ENCODE data around the gene HIBADH. TPM values are rescaled to one million over a fixed set of nuclear protein-coding genes. Genes with fewer than 3 reads are reported as not detected.

The HIBADH gene
- total RNA-seq, 1 experiment from 2014 or later = 31.2 TPM

GRCh38 chr7:27671675-27672074 is 9.0 kb upstream of the HIBADH start:
- Histone ChIP-seq H3K27me3 (ENCODE audit: control insufficient read depth, insufficient read depth, low read length) (no peaks in the 10 kb centered on the region), H3K9me3 (ENCODE audit: control insufficient read depth, insufficient read depth, low read depth, low read length) (no peaks in the 10 kb centered on the region), H3K36me3 (ENCODE audit: control insufficient read depth, insufficient read depth, low read length) (no peaks in the 10 kb centered on the region), H3K4me3 (ENCODE audit: low read depth in 2 of 2, low read length in 2 of 2) (no peak overlapping the region), H3K27ac (ENCODE audit: low read length) (no peak overlapping the region), H3K4me1 (ENCODE audit: control insufficient read depth, insufficient read depth, low read length) (no peaks in the 10 kb centered on the region)
- ChIA-PET CTCF (no interaction called here), POLR2A (no interaction called here)
- in situ Hi-C loops (cut with HindIII; ENCODE audit: low pct_unique_long_range_greater_than_20kb, low sequenced_read_pairs) = no loop called here
- intact Hi-C loops (cut with micrococcal nuclease; ENCODE audit: unreplicated experiment) = no loop called here
- no TSS peak for BruUV-seq (replicated peaks)
- DNase-seq (ENCODE audit: low read depth, low spot score) (no peak), ATAC-seq (no peak)
- TF ChIP-seq TCF7L2 (IDR thresholded peaks at IDR 0.05; ENCODE audit: low read depth, low read length) = no peak
- TF ChIP-seq, protein P1, sequence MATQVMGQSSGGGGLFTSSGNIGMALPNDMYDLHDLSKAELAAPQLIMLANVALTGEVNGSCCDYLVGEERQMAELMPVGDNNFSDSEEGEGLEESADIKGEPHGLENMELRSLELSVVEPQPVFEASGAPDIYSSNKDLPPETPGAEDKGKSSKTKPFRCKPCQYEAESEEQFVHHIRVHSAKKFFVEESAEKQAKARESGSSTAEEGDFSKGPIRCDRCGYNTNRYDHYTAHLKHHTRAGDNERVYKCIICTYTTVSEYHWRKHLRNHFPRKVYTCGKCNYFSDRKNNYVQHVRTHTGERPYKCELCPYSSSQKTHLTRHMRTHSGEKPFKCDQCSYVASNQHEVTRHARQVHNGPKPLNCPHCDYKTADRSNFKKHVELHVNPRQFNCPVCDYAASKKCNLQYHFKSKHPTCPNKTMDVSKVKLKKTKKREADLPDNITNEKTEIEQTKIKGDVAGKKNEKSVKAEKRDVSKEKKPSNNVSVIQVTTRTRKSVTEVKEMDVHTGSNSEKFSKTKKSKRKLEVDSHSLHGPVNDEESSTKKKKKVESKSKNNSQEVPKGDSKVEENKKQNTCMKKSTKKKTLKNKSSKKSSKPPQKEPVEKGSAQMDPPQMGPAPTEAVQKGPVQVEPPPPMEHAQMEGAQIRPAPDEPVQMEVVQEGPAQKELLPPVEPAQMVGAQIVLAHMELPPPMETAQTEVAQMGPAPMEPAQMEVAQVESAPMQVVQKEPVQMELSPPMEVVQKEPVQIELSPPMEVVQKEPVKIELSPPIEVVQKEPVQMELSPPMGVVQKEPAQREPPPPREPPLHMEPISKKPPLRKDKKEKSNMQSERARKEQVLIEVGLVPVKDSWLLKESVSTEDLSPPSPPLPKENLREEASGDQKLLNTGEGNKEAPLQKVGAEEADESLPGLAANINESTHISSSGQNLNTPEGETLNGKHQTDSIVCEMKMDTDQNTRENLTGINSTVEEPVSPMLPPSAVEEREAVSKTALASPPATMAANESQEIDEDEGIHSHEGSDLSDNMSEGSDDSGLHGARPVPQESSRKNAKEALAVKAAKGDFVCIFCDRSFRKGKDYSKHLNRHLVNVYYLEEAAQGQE (IDR thresholded peaks at IDR 0.05; ENCODE audit: insufficient read depth in 1 of 2, low read depth in 2 of 2, low read length in 1 of 2) = no peak
- TF ChIP-seq, protein P2, sequence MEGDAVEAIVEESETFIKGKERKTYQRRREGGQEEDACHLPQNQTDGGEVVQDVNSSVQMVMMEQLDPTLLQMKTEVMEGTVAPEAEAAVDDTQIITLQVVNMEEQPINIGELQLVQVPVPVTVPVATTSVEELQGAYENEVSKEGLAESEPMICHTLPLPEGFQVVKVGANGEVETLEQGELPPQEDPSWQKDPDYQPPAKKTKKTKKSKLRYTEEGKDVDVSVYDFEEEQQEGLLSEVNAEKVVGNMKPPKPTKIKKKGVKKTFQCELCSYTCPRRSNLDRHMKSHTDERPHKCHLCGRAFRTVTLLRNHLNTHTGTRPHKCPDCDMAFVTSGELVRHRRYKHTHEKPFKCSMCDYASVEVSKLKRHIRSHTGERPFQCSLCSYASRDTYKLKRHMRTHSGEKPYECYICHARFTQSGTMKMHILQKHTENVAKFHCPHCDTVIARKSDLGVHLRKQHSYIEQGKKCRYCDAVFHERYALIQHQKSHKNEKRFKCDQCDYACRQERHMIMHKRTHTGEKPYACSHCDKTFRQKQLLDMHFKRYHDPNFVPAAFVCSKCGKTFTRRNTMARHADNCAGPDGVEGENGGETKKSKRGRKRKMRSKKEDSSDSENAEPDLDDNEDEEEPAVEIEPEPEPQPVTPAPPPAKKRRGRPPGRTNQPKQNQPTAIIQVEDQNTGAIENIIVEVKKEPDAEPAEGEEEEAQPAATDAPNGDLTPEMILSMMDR (IDR thresholded peaks at IDR 0.05) = no peak
- no peak for TF ChIP-seq POLR2AphosphoS5 (IDR thresholded peaks at IDR 0.05; ENCODE audit: low read depth, low read length)
- no peak for TF ChIP-seq SIN3A (IDR thresholded peaks at IDR 0.05; ENCODE audit: borderline replicate concordance, insufficient read depth, low read depth, low read length)

DNA sequence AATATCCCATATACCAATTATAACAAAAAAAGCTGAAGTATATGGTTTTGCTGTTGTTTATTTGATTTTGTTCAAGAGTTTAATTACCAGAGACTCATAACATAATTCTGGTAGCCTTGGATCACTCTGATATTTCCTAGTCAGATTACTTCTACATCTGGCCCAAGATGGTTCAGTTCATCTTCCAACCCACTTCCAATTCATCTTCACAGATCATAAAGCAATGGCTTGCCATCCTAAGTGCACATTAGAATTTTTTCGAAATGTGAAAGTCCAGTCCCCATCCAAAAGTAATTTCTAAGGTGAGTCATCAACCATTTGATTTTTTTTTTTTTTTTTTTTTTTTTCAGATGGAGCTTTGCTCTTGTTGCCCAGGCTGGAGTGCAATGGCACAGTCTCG is 8.0 kb upstream of the HIBADH start:
- BruUV-seq (replicated peaks) = no TSS peak
- CTCF ChIA-PET = no interaction called here
- no peak for TF ChIP-seq SIN3A (IDR thresholded peaks at IDR 0.05; ENCODE audit: borderline replicate concordance, insufficient read depth, low read depth, low read length)
- TF ChIP-seq POLR2AphosphoS5 (IDR thresholded peaks at IDR 0.05; ENCODE audit: low read depth, low read length) = no peak
- no peak for TF ChIP-seq TCF7L2 (IDR thresholded peaks at IDR 0.05; ENCODE audit: low read depth, low read length)
- TF ChIP-seq, protein P2 (IDR thresholded peaks at IDR 0.05) = no peak
- TF ChIP-seq, protein P1 (IDR thresholded peaks at IDR 0.05; ENCODE audit: insufficient read depth in 1 of 2, low read depth in 2 of 2, low read length in 1 of 2) = no peak
- Histone ChIP-seq H3K27ac (ENCODE audit: low read length) (no peak overlapping the region), H3K4me1 (ENCODE audit: control insufficient read depth, insufficient read depth, low read length) (no peaks in the 10 kb centered on the region), H3K4me3 (ENCODE audit: low read depth in 2 of 2, low read length in 2 of 2) (no peak overlapping the region), H3K9me3 (ENCODE audit: control insufficient read depth, insufficient read depth, low read depth, low read length) (no peaks in the 10 kb centered on the region), H3K27me3 (ENCODE audit: control insufficient read depth, insufficient read depth, low read length) (no peaks in the 10 kb centered on the region), H3K36me3 (ENCODE audit: control insufficient read depth, insufficient read depth, low read length) (no peaks in the 10 kb centered on the region)
- in situ Hi-C loops (cut with HindIII; ENCODE audit: low pct_unique_long_range_greater_than_20kb, low sequenced_read_pairs) = no loop called here
- intact Hi-C loops (cut with micrococcal nuclease; ENCODE audit: unreplicated experiment) = no loop called here
- ATAC-seq (no peak), DNase-seq (ENCODE audit: low read depth, low spot score) (no peak)
- POLR2A ChIA-PET = no interaction called here

Data from Panc1 (cell line).